ENCODE results near the gene FSIP1.
A peak's percentile ranks its signal among the peaks of the same experiment; 100 is the strongest.

The FSIP1 gene

GRCh38 chr15:39582286-39582976, 200.2 kb downstream of the FSIP1 start:
- no peak for DNase-seq (ENCODE audit: low spot score)

- DNase-seq (ENCODE audit: low spot score), result no peak
Observed at GRCh38 chr15:39581793-39582285, 200.8 kb downstream of the FSIP1 start.

GRCh38 chr15:39581242-39581792, 201.3 kb downstream of the FSIP1 start:
- DNase-seq (ENCODE audit: low spot score), result no peak

GRCh38 chr15:39580485-39581241, 202.0 kb downstream of the FSIP1 start, which contains the start of gene THBS1:
Gene THBS1 (plus strand): TSS chr15:39581079. CDS start chr15:39581858, 779 bp downstream.
- peak; percentile 85 for DNase-seq (ENCODE audit: low spot score)

GRCh38 chr15:39580117-39580484, 202.5 kb downstream of the FSIP1 start:
- peak; percentile 88 for DNase-seq (ENCODE audit: low spot score)

GRCh38 chr15:39579487-39580116, 203.0 kb downstream of the FSIP1 start:
- peak; percentile 91 for DNase-seq (ENCODE audit: low spot score)

GRCh38 chr15:39578851-39579486, 203.7 kb downstream of the FSIP1 start:
- DNase-seq (ENCODE audit: low spot score), result no peak

GRCh38 chr15:39575180-39575579, 207.5 kb downstream of the FSIP1 start:
- DNase-seq (ENCODE audit: low spot score), result no peak

- DNase-seq (ENCODE audit: low spot score), result no peak
Observed at GRCh38 chr15:39574427-39574826, 208.2 kb downstream of the FSIP1 start.

GRCh38 chr15:39573844-39574243, 208.8 kb downstream of the FSIP1 start:
- no peak for DNase-seq (ENCODE audit: low spot score)

GRCh38 chr15:39573287-39573686, 209.4 kb downstream of the FSIP1 start:
- no peak for DNase-seq (ENCODE audit: low spot score)

- no peak for DNase-seq (ENCODE audit: low spot score)
Observed at GRCh38 chr15:39565851-39566250, 216.8 kb downstream of the FSIP1 start.

- DNase-seq (ENCODE audit: low spot score), result no peak
Observed at GRCh38 chr15:39564972-39565665, 217.5 kb downstream of the FSIP1 start.

- no peak for DNase-seq (ENCODE audit: low spot score)
Observed at GRCh38 chr15:39558421-39558820, 224.2 kb downstream of the FSIP1 start.

- no peak for DNase-seq (ENCODE audit: low spot score)
Observed at GRCh38 chr15:39556461-39556860, 226.2 kb downstream of the FSIP1 start.

- no peak for DNase-seq (ENCODE audit: low spot score)
Observed at GRCh38 chr15:39555885-39556284, 226.8 kb downstream of the FSIP1 start.

- no peak for DNase-seq (ENCODE audit: low spot score)
Observed at GRCh38 chr15:39554746-39555387, 227.8 kb downstream of the FSIP1 start.

- DNase-seq (ENCODE audit: low spot score), result no peak
Observed at GRCh38 chr15:39553947-39554693, 228.5 kb downstream of the FSIP1 start.

- no peak for DNase-seq (ENCODE audit: low spot score)
Observed at GRCh38 chr15:39552556-39552955, 230.1 kb downstream of the FSIP1 start.

GRCh38 chr15:39551476-39551875, 231.2 kb downstream of the FSIP1 start:
- DNase-seq (ENCODE audit: low spot score), result no peak
